NCI-H2029 treated with DMSO at 0.1 percent for 48 hours (cell line): ENCODE data around the gene OR2A25.

ENCODE experiments used
- DNase-seq: peaks from one replicate; lab custom pipeline; 2025; lab: John Stamatoyannopoulos, UW

The OR2A25 gene

GRCh38 chr7:144074374-144074773, 4.8 kb downstream of the OR2A25 start:
- no peak for DNase-seq

GRCh38 chr7:144085978-144086377, 16.4 kb downstream of the OR2A25 start, which contains the start of gene OR2A12:
TSS of gene OR2A12 (plus strand) at chr7:144086278. CDS start at chr7:144095108, 8,830 bp downstream.
- DNase-seq, result no peak

DNA sequence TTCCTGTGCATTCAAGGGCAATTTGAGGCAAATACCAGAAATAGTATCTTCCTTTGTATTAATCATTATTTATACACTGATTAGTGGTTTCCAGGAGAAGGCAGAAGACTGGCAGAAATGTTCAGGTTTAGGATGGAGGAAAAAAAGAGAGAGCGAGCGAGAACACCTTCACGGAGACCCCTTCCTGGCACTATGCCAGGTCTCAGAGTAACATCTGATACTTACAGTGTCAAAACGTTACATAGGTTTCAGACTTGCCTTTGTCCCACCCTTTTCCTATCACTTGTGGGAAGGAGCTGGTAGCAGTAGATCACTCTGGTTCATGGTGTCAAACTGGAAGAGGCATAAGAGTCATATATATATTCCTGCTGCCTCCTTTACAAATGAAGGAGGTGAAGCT, 17.1 kb downstream of the OR2A25 start:
- no peak for DNase-seq

DNA sequence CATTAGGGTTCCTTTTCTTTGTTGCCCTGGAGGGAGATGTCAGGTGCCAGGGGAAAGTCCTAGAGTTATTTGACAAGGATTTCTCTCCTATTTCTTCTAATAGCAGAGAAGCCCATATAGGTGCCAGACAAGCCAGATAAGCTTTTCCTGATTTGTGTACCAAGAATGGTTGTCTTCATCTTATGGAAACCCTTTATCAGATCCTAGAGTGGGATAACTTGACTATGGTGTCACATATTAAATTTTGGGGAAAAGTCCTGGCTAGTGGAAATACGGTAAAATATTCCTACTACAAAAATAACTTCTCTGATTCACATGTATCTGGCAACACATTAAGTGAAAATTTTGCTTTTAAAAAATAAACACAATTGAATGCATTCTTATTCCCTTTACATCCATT, 17.6 kb downstream of the OR2A25 start:
- DNase-seq, result no peak

DNA sequence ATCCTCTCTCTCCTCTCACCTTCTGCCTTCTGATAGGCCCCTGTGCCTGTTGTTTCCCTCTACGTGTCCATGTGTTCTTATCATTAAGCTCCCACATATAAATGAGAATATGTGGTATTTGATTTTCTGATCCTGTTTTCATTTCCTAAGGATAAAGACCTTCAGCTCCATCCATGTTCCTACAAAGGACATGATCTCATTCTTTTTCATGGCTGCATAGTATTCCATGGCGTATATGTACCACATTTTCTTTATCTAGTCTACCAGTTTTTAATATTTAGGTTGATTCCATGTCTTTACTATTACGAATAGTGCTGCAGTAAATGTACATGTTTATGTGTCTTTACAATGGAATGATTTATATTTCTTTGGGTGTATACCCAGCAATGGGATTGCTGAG, 21.1 kb downstream of the OR2A25 start:
- no peak for DNase-seq

- DNase-seq, result no peak
These were observed 29.2 kb downstream of the OR2A25 start for GRCh38 chr7:144098776-144099175.

DNA sequence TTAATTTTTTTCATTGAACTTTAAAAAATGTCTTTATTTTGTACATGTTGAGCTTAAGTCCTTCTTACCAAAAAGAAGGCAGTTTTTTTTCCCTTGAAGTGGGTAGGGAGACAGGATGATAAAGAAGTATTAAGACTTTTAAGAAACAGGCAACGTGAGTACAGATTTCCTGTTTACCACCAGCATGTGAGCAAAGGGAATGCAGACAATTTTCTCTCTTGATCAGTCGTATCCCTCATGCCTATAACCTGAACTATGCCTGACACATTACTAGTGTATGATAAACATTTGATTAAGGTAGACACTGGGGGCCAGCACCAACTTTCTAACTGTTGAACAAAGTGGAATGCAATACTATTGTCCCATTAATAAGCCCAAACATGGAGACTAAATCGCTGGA, 31.0 kb downstream of the OR2A25 start:
- no peak for DNase-seq

- DNase-seq, result no peak
These were observed 32.4 kb downstream of the OR2A25 start for GRCh38 chr7:144102041-144102440.

DNA sequence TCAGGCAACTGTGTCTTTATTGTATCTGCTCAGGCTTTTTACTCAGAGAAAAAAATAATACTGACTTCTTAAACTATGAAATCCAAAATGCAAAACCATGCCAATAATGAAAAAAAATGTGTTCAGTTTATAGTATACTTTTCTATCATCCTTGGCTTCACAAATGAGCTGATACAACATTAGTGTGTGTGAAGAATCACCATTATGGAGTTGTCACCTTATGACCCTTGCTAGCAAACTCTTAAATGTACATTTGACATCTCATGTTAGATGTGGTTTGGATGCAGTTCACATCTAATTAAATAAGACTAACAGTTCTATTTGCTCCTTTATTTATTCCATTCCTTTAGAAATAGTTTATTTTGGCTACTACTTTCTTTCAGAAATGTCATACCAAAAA, 35.6 kb downstream of the OR2A25 start:
- no peak for DNase-seq

DNA sequence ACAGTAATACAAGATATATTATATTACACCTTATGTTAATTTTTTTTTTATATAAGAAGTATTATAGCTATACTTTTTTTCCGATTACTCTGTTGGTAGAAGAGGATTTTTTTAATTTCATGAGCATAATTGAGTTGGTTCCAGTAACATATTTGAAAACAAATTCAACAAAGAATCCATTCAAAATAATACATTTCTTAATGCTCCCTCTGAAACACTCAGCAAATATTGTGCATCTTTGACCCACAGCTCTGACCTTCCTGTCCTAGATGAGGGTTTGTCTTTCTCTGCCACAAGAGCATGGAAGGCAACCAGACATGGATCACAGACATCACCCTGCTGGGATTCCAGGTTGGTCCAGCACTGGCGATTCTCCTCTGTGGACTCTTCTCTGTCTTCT, 39.7 kb downstream of the OR2A25 start, which contains the start of gene OR2A2:
TSS of gene OR2A2 (plus strand) at position 301 of the 400 bp plus-strand sequence. CDS start at position 301, 0 bp downstream.
- DNase-seq, result no peak

GRCh38 chr7:144110272-144110671, 40.7 kb downstream of the OR2A25 start:
- DNase-seq, result no peak

DNA sequence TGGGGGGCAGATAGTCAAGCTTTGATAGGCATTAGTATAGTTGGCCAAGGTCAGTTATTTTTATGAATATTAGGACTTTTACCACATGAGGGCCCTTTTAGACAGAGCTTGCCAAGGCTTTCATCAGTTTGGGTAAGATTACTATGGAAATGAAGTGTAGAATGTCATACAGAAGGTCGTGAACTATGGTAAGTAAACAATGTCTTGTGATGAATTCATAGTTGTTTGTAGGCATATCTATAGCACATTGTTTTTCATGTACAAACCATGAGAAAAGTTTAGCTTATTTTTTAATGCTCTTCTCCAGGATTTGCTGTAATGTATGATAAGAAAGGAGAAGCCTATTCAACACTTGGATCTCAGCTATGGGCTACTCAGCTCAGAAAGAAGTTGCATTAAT, 44.0 kb downstream of the OR2A25 start:
- no peak for DNase-seq

DNA sequence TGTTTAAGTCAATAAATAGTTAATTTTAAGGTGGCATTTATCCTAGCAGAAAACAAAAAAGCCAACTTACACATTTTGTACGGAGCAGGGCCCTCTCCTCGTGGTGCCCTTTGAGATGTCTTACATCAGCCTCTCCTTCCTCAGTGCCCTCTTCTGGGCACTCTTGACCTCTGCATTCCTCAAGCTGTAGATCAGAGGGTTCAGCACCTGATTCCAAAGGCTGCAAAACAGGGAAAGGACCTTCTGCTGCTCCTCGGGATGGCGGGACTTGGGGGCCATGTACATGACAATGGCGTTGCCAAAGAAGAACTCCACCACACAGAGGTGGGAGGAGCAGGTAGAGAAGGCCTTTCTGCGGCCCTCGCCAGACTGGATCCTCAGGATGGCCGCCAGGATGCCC, 48.7 kb downstream of the OR2A25 start:
- no peak for DNase-seq

DNA sequence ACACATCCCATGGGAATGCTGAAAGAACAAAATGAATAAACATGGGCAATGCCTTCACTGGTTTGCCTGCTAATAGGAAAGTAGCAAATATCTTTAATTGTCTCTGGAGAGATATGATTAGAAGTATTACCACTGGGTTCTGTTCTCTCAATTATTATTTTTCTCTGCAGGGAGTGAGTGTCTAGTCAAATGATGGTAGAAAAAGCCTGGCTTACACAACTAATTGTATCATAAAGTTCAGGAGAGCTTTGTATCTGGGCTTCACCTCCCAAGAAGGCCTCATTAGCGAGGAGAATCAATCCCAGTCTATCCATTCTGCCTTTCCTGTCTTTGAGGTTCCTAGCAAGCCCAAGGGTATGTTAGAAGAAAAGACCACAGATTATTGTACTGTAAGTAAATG, 53.3 kb downstream of the OR2A25 start, which contains the start of gene OR2A14:
TSS of gene OR2A14 (plus strand) at position 301 of the 400 bp plus-strand sequence. CDS start 5,937 bp downstream, outside the sequence.
- no peak for DNase-seq
